Activated naive CD8-positive, alpha-beta T cell treated with anti-CD3 and anti-CD28 coated beads, Interleukin-2, amount 50 U/mL, for 16 hours (primary cell): ENCODE results near the gene HELZ.
"Not testable (repeated sequence)": the region's sequence is repeated elsewhere in the genome, so short reads cannot be mapped to it uniquely, and the experiment has no call there.

Source experiments
- DNase-seq: peaks from one replicate; pipeline ENCODE4 v3.0.0-alpha.2; 2020; ENCODE audit warnings: low read depth, low spot score

Gene HELZ

DNA sequence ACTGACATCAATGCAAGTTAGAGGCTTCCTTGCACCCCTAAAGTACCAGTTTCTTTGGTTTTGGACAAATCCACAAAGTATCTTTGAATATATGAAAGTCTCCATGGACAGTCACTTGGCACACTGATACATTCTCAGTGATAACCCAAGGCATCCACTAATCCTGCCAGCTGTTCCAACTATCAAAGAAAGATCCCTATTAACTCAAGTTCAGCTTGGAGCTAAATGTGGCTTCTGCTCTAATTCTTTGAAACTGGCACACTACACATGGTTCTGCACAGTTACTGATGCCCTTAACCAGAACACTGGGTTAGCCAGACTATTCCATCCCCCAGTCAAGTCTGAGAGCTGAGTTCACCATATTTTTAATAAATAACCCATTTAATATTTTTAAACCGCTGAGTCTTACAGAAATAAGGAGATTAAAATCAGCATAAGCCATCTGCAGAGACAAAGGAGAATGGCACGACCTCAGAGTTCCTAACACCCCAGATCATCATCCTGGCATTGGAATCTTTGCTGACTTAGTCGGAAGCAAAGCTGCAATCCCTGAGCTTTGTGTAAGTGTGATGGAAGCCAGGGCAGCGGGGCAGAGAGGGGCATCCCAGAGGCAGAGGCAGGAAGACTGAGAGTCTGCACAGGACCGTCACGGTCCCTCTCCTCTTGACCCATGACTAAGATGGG is 194.4 kb downstream of the HELZ start:
- DNase-seq: no peak

- DNase-seq: no peak
Measured at GRCh38 chr17:67050066-67050465, 194.9 kb downstream of the HELZ start.

- DNase-seq: no peak
Measured at GRCh38 chr17:67049025-67049739, 195.8 kb downstream of the HELZ start.

GRCh38 chr17:67047382-67047781 is 197.6 kb downstream of the HELZ start:
- DNase-seq: no peak

- no peak for DNase-seq
Measured at GRCh38 chr17:67046398-67046797, 198.6 kb downstream of the HELZ start.

- no peak for DNase-seq
Measured at GRCh38 chr17:67044940-67045339, 200.1 kb downstream of the HELZ start.

DNA sequence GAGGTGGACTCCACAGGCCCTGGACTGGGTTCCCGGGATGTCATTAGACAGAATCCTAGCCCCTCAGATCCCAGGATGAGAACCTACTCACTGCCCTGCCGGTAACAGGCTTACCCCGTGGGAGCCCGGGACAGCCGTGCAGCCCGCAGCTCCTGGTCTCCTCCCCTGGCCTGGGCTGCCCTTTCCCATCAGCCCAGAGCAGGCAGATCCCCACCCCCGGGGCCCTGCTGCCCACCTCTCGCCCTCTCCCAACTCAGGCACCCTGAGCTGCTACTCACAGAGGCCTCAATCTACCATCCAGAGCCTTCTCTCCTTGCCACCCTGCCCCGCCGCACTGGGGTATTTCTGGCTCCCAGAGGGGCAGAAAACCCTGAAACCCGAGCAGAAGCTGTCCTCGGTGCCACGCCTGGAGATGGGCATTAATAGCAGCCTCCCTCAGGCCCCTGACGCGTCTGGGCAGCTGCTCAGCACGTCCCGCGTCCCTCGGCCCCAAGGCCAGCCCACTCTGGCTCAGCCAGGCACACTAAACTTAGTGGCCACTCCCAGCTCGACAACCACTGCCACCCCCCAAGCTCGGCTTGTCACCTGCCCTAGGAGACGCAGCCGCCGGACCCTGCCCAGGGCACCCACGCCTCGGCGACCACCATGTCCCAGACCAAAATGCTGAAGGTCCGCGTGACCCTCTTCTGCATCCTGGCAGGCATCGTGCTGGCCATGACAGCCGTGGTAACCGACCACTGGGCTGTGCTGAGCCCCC is 200.8 kb downstream of the HELZ start, which contains the start of gene CACNG1:
Gene CACNG1 (plus strand): TSS at position 539 of the 757 bp plus-strand sequence. CDS start 107 bp downstream, at position 646.
- no peak for DNase-seq

DNA sequence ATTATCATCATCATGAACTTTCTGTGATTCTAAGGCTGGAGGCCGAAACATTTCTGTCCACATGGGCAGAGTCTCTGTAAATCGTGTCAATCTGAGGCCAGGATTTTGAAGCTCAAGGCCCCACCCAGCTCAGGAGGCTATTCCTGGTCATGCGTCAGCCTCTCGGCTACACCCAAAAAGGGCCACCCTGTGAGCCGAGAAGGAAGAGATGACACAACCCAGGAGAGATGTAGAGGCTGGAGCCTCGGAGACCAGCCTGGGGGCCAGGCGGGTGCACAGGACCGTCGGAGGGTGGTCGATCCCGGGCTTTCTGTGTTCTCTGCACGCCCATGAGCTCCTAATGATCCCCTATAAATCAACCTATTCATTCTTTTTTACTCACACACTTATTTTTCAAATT is 201.7 kb downstream of the HELZ start:
- no peak for DNase-seq

DNA sequence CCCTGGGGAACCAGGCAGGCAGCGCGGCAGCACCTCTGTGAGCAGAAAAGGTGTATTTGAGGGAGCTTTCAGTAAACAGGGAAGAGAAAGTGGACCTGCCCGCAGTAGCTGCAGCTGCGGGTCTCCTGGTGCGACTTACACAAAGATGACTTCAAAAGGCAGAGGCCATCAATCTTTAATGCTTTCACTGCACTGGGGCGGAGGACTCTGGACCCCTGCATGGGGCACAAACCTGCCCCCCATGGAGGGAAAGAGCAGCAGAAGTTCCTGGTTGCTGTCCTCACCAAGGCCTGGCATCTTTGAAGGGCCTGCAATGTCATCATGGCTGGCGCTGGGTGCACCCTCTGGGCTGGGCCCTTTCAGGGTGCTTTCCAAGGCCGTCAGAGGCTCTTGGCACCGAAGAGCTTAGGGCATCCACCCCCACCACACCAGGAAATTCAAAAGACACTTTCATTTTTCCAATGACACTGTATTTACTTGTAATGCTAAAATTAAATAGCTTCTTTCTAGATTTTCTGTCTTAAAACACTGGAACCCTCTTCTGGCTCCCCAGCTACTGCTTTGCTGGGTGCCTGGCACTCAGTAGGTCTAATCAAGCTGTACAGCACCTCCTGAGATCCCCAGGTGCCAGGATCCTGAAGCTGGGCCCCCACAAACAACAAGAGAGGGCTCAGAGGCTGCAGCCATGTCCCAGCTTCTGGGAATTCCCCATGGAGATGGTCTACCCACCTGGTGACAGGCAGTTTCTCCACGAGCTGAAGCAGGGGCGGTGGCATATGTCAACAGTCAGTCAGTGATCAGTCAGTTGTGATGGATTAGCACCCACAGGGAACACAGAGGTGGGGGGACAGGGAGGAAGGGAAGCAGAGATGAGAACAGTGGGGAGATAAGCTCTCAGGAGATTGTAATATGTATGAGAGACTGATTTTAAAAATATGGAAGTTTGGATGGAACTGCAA is 202.8 kb downstream of the HELZ start:
- DNase-seq: no peak

DNA sequence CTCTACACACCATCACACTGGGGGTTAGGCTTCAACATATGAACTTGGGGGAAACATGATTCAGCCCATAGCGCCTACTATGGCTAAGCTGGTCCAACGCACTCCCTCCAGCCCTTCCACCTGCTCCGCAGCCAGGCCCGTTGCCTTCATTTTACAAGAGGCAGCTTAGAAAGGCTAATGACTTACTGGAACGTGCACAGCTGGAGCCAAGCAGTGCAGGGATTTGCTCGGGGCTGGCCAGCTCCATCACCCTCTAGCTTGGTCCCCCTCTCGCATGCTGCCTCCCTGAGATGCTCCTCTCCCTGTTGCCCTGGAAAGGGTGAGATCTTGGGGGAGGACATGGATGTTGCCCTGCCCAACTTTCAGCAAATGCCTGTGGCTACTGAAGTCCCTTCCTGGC is 203.5 kb downstream of the HELZ start:
- no peak for DNase-seq

- DNase-seq: not testable (repeated sequence)
Measured at GRCh38 chr17:67041119-67041518, 203.9 kb downstream of the HELZ start.

DNA sequence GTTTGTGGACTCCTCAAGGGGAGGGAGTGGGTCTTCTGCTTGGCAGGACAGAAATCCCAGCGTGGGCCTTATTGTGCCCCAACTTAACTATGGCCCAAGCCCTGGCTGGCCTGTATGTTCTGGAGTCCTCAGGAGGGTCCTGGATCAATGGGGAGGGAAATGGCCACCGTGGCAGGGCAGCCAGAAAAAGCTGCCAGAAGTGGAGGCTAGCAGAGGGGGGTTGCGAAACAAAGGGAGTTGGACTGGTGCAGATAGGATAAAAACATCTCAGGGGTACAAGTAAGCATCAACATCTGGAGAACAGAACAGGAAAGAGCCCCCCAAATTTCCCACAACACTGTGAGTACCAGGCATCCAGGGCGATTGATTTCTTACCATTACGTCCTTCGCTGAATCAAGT is 204.3 kb downstream of the HELZ start:
- DNase-seq: no peak

- DNase-seq: no peak
Measured at GRCh38 chr17:67038861-67039365, 206.1 kb downstream of the HELZ start.

DNA sequence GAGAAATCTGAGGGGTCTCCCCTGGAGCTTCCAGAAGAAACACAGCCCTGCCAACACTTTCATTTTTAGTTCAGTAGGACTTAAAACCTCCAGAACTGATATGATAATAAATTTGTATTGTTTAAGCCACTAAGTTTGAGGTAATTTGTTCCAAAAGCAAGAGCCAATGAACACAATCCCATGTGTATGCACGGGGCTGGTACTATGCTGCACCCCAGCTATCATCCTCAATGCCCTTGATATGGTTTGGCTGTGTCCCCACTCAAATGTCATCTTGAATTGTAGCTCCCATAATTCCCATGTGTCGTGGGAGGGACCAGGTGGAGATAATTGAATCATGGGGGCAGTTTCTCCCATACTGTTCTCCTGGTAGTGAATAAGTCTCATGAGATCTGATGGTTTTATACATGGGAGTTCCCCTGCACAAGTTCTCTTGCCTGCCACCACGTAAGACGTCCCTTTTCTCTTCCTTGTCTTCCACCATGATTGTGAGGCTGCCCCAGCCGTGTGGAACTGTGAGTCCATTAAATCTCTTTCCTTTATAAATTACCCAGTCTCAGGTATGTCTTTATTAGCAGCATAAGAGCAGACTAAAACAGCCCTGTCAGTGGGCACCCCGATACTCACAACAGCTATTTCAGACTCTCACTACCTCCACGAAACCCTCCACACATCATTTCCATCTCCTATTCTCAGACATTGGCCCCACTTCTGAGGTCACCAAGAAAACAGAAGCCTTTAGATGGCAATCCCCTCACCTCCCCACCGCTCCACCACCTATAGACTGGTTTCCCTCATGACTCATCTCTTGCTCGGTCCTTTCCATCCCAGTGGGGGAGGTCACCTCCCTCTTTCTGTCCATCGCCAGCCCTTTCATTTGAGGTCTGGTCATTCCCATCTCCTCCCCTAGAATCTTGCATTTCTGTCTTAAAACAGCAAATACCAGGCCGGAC is 209.6 kb downstream of the HELZ start:
- DNase-seq: no peak

GRCh38 chr17:67033613-67034012 is 211.4 kb downstream of the HELZ start:
- DNase-seq: no peak

- no peak for DNase-seq
Measured at GRCh38 chr17:67032985-67033384, 212.0 kb downstream of the HELZ start.

GRCh38 chr17:67032382-67032781 is 212.6 kb downstream of the HELZ start:
- DNase-seq: no peak

DNA sequence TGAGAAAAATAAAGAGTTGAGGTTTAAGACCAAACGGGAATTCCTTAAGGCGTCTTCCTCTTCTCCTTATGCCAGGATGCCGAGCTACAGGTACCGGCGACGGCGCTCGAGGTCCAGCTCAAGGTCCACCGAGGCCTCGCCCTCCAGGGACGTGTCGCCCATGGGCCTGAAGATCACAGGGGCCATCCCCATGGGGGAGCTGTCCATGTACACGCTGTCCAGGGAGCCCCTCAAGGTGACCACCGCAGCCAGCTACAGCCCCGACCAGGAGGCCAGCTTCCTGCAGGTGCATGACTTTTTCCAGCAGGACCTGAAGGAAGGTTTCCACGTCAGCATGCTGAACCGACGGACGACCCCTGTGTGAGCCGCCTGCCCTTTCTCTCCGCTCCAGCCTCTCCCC is 214.4 kb downstream of the HELZ start:
- no peak for DNase-seq

DNA sequence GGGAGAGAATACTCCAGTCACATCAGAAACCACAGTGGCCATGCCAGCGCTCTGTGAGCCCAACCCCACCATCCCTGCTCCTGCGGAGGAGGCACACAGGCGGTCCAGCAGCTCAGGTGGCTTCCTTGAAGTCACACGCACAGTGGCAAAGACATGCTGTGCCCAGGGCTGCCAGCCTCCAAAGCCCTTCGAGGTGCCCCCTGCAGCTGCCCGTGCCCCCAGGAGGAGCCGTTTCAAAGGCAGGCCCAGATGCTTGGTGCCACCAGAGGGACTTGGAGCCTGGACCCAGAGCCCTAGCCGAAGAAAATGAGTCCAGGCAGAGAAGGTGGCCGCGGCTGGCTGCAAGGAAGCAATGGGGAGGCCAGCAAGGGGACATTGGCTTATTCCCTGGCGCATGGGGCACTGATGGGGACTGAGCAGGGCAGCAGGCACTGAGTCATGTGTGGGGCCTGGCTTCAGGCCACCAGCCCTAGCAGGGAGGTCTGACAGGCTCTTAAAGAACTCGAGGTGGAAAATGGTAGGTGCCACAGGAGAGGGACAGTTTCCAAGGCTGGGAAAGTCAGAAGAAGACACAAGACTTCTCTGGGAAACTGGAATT is 217.9 kb downstream of the HELZ start:
- no peak for DNase-seq

GRCh38 chr17:67026341-67026740 is 218.7 kb downstream of the HELZ start:
- DNase-seq: no peak
